Measurements from ENCODE around the gene PIGP. TPM values are rescaled to one million over a fixed set of nuclear protein-coding genes. Genes with fewer than 3 reads are reported as not detected.
"Not testable (repeated sequence)": the region's sequence is repeated elsewhere in the genome, so short reads cannot be mapped to it uniquely, and the experiment has no call there.

Gene PIGP
- 10 to 100 TPM; 25.1 to 25.9 TPM for total RNA-seq

GRCh38 chr21:37072988-37073416, at the start of gene PIGP, which contains the start of gene TTC3:
PIGP (minus strand) TSS chr21:37073071; CDS start chr21:37072515, 556 bp downstream.
TTC3 (plus strand) TSS chr21:37073254; CDS start chr21:37087258, 14,004 bp downstream.
- peak within 1 kb of the TSS; percentile 93 for H3K27ac Mint-ChIP-seq
- peaks cover 39% of the 10 kb centered on the region for H3K4me1 Mint-ChIP-seq
- no peaks in the 10 kb centered on the region for H3K9me3 Mint-ChIP-seq
- peak within 1 kb of the TSS; percentile 87 for H3K4me3 Mint-ChIP-seq
- peak; percentile 98 for DNase-seq
- no peaks in the 10 kb centered on the region for H3K27me3 Mint-ChIP-seq
- peaks cover 41% of the 10 kb centered on the region for H3K36me3 Mint-ChIP-seq

DNA sequence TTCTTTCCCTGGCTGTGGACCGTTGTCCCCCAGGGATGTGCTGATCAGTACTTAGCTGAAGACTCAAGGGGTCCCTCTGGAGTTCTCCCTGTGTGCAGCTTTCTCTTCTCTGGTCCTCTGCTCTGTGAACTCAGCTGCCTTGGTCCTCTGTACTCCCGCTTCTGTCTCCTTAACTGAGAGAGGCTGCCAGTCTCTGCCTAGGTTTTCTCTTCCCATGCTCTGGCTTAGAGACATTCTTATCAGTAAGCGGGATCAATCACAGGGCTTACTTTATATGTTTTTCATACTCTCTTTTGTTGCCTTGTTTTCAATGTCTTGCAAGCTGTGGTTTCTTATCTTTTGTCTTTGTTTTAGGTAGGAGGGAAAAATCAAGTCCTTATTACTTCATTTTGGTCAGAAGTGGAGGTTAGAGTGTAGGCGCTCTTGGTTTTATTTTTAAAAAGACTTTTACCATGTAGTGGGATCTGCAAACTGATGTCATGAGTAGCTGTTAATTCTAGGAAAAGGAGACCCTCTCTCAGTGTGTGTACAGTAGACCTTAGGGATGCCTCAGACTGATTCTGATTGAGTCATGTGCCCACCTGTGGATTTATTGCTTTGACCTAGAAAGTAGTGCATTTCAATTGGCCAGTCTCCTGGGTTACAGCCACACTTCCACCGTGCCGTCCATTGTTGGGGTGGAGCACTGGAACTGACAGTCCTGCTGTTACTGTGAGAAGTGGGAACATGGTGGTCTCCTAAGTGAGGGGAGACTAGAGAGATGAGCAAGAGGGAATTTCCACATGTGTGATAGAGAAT, 46.7 kb upstream of the PIGP start:
- Mint-ChIP-seq H3K4me1 (peaks cover 25% of the 10 kb centered on the region), H3K9me3 (no peaks in the 10 kb centered on the region), H3K4me3 (no peak overlapping the region), H3K36me3 (peaks cover 26% of the 10 kb centered on the region), H3K27me3 (no peaks in the 10 kb centered on the region), H3K27ac (peak overlapping the region; percentile 70)
- DNase-seq, result peak; percentile 2

DNA sequence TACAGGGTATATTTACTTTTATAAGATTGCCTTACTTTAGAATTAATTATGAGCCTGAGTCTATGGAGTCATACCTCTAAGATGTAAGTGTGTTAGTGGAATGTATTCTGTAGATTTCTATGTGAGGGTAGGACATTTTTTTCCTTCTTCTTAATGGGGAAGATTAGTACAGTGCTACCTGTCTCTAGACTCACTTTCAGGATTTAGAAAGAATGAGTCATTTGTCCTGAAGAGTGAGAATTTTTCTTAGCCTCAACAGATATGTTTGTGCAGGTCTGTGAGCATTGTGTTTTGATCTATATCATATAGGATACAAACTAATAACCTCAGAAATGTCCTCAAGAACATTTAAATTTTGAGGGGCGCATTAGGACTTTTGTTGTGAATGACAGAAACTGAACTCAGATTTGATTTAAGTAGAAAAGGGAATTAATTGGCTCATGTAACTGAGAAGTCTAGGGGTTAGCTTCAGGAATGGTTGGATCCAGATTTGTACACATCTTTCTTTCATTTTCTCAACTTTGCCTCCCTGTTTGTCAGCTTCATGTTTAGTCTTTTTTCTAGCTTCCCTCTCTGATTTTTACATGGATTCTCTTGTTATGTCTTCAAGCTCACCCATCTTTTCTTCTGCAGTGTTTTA, 45.4 kb upstream of the PIGP start:
- no peaks in the 10 kb centered on the region for H3K27me3 Mint-ChIP-seq
- no peak for DNase-seq
- no peak overlapping the region for H3K4me3 Mint-ChIP-seq
- peaks cover 25% of the 10 kb centered on the region for H3K4me1 Mint-ChIP-seq
- H3K27ac Mint-ChIP-seq, result no peak overlapping the region
- no peaks in the 10 kb centered on the region for H3K9me3 Mint-ChIP-seq
- H3K36me3 Mint-ChIP-seq, result peaks cover 27% of the 10 kb centered on the region

GRCh38 chr21:37117204-37117603, 44.3 kb upstream of the PIGP start:
- Mint-ChIP-seq H3K36me3 (peaks cover 33% of the 10 kb centered on the region), H3K4me3 (no peak overlapping the region), H3K27ac (no peak overlapping the region), H3K27me3 (no peaks in the 10 kb centered on the region), H3K4me1 (peaks cover 25% of the 10 kb centered on the region), H3K9me3 (peaks cover 1% of the 10 kb centered on the region)
- no peak for DNase-seq

- H3K4me1 Mint-ChIP-seq, result peaks cover 25% of the 10 kb centered on the region
- H3K27me3 Mint-ChIP-seq, DNase-seq, H3K4me3 Mint-ChIP-seq, H3K9me3 Mint-ChIP-seq, H3K27ac Mint-ChIP-seq: not testable (repeated sequence)
- H3K36me3 Mint-ChIP-seq, result peaks cover 39% of the 10 kb centered on the region
Measured at GRCh38 chr21:37116459-37116858, 43.6 kb upstream of the PIGP start.

DNA sequence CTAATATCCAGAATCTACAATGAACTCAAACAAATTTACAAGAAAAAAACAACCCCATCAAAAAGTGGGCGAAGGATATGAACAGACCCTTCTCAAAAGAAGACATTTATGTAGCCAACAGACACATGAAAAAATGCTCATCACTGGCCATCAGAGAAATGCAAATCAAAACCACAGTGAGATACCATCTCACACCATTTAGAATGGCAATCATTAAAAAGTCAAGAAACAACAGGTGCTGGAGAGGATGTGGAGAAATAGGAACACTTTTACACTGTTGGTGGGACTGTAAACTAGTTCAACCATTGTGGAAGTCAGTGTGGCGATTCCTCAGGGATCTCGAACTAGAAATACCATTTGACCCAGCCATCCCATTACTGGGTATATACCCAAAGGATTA, 41.4 kb upstream of the PIGP start:
- not testable (repeated sequence) for H3K27ac Mint-ChIP-seq, DNase-seq, H3K27me3 Mint-ChIP-seq, H3K4me3 Mint-ChIP-seq, H3K9me3 Mint-ChIP-seq
- H3K4me1 Mint-ChIP-seq, result peaks cover 12% of the 10 kb centered on the region
- peaks cover 50% of the 10 kb centered on the region for H3K36me3 Mint-ChIP-seq

- H3K27ac Mint-ChIP-seq, DNase-seq, H3K27me3 Mint-ChIP-seq, H3K4me3 Mint-ChIP-seq, H3K4me1 Mint-ChIP-seq: not testable (repeated sequence)
- Mint-ChIP-seq H3K9me3 (peaks cover 11% of the 10 kb centered on the region), H3K36me3 (peaks cover 53% of the 10 kb centered on the region)
Measured at GRCh38 chr21:37111029-37111428, 38.2 kb upstream of the PIGP start.

DNA sequence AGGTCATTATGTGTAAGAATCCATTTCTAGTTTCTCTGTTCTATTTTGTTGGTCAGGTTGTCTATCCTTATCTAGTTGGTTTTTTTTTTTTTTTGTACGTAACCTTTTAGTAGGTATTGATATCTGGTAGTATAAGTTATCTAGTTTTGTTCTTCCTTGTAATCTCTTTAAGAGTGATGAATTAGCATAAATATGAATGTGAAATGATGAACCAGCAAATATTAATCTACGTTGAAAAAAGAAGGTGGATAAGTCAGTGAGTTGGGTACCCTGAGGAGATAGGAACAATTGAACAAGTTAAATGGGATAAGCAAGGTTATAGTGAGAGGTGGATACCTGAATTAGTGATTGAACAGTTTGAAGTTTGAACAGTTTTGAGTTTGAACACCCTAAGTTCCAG, 34.1 kb upstream of the PIGP start:
- no peaks in the 10 kb centered on the region for H3K4me1 Mint-ChIP-seq
- no peak overlapping the region for H3K27ac Mint-ChIP-seq
- no peak for DNase-seq
- no peaks in the 10 kb centered on the region for H3K27me3 Mint-ChIP-seq
- H3K36me3 Mint-ChIP-seq, result peaks cover 44% of the 10 kb centered on the region
- H3K4me3 Mint-ChIP-seq, result no peak overlapping the region
- H3K9me3 Mint-ChIP-seq, result peaks cover 10% of the 10 kb centered on the region

DNA sequence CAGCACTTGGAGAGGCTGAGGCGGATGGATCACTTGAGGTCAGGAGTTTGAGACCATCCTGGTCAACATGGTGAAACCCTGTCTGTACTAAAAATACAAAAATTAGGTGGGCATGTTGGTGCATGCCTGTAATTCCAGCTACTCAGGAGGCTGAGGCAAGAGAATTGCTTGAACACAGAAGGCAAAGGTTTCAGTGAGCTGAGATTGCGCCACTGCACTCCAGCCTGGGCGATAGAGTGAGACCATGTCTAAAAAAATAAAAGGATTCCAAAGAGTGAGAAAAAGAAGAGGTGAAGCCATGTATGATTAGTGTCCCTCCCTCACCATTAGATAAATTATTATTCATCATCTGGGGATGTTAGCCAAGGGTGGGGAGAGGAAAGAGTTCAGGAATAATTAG, 29.9 kb upstream of the PIGP start:
- H3K4me1 Mint-ChIP-seq, H3K27me3 Mint-ChIP-seq, H3K4me3 Mint-ChIP-seq, DNase-seq, H3K27ac Mint-ChIP-seq, H3K9me3 Mint-ChIP-seq: not testable (repeated sequence)
- peaks cover 21% of the 10 kb centered on the region for H3K36me3 Mint-ChIP-seq

DNA sequence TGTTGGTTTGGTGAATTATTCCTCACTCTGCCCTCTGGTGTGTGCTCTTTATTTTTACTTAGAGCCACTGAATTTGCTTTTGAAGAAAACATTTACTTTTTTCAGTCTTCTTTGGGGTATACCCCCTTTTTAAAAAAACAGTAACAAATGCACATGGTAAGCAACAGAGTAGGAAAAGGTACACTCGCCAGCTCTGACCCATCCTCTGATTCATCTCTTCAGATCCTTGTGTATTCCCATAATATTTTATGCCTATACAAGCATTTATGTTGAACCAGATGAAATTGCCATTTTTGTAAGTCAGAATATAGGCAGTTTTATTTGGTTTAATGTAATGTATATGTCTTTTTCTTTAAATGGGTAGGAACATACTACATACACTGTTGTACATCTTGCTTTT, 28.5 kb upstream of the PIGP start:
- no peaks in the 10 kb centered on the region for H3K27me3 Mint-ChIP-seq
- no peaks in the 10 kb centered on the region for H3K9me3 Mint-ChIP-seq
- no peaks in the 10 kb centered on the region for H3K4me1 Mint-ChIP-seq
- peaks cover 17% of the 10 kb centered on the region for H3K36me3 Mint-ChIP-seq
- no peak overlapping the region for H3K27ac Mint-ChIP-seq
- DNase-seq, result no peak
- H3K4me3 Mint-ChIP-seq, result no peak overlapping the region

DNA sequence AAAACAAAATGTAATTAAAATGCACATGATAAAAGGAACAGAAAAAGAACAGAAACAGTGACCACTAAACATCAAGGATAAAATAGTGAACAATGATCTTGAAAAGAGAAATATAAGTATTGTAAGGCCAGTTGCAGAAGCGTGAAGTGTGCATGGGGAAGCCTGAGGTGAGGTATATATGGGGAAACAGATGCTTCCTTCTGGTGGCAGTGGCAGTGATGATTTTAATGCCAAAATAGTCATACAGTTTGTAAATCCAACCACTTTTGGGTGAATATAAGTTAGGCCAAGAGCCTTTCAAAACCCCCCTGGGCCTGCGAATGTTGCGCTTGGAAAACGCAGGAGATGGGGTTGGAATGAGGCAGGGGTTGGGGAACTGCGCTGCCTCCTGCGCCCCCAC, 27.4 kb upstream of the PIGP start:
- Mint-ChIP-seq H3K27ac (no peak overlapping the region), H3K27me3 (no peaks in the 10 kb centered on the region), H3K4me1 (no peaks in the 10 kb centered on the region), H3K9me3 (no peaks in the 10 kb centered on the region), H3K36me3 (peaks cover 18% of the 10 kb centered on the region), H3K4me3 (no peak overlapping the region)
- DNase-seq, result no peak

DNA sequence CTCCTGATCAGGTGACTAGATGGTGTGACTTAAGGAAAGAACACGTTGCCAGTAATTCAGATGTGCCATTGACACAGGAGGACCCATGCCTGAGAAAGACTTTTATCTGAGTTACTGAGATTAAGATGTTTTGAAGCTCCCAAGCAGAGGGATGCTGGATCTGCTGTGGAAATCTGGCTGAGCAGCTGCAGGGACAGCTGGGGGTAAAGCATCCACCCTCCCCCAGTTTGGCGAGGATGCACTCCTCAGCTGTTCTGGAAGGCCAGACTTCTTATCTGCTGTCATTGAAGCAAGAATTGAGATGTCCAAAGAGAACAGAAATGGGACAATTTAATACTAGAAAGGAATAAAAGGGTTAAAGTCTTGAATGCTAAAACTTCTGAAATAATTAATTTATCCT, 25.9 kb upstream of the PIGP start:
- Mint-ChIP-seq H3K27ac (no peak overlapping the region), H3K4me3 (no peak overlapping the region), H3K9me3 (no peaks in the 10 kb centered on the region), H3K4me1 (no peaks in the 10 kb centered on the region), H3K36me3 (peaks cover 18% of the 10 kb centered on the region), H3K27me3 (no peaks in the 10 kb centered on the region)
- no peak for DNase-seq

DNA sequence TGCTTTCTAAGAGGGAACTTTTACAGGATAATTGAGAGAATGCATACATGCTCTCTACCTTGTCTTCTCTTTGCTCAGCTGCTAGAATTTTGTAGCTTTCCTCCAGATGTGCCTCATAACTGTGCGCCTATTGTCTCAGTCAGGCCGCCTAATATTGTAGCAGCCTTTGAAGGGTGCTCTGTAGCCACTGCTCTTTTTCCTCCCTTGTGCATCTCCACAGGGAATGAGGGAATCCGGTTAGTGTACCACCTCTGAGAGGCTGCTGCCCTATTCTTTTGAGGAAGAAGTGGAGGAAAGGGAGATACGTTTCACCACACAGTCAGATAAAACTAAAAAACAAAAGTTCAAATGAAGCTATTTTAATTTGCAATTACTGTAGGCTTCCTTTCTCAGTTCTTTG, 22.9 kb upstream of the PIGP start:
- Mint-ChIP-seq H3K27ac (no peak overlapping the region), H3K9me3 (no peaks in the 10 kb centered on the region), H3K27me3 (no peaks in the 10 kb centered on the region)

DNA sequence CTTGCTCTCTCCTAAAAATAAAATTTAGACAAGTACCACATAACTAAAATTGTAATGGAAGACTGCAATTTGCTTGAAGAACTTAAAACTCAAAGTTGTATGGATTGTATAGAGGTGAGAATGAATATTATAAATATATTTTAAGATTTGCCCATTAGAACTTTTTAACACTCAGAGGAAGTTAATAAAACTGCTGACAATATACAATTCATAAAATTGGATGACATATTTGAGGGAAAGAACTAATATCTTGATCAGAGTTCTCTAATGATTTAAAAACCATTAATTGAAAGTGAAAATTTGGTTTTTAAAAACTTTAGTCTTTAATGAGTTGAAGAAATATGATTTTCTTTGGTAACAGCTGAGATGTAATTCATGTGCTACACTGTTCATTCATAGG, 21.1 kb upstream of the PIGP start:
- no peak overlapping the region for H3K4me3 Mint-ChIP-seq
- no peaks in the 10 kb centered on the region for H3K9me3 Mint-ChIP-seq
- DNase-seq, result no peak
- no peaks in the 10 kb centered on the region for H3K27me3 Mint-ChIP-seq
- no peaks in the 10 kb centered on the region for H3K4me1 Mint-ChIP-seq
- peaks cover 16% of the 10 kb centered on the region for H3K36me3 Mint-ChIP-seq
- H3K27ac Mint-ChIP-seq, result no peak overlapping the region

More for the DNA sequence above, 22.9 kb upstream of the PIGP start:
- Mint-ChIP-seq H3K4me1 (no peaks in the 10 kb centered on the region), H3K4me3 (no peak overlapping the region), H3K36me3 (peaks cover 14% of the 10 kb centered on the region)
- DNase-seq, result no peak

GRCh38 chr21:37088186-37088735, 15.4 kb upstream of the PIGP start:
- no peak overlapping the region for H3K27ac Mint-ChIP-seq
- H3K4me3 Mint-ChIP-seq, result no peak overlapping the region
- no peak for DNase-seq
- no peaks in the 10 kb centered on the region for H3K9me3 Mint-ChIP-seq
- H3K4me1 Mint-ChIP-seq, result peaks cover 5% of the 10 kb centered on the region
- peaks cover 10% of the 10 kb centered on the region for H3K36me3 Mint-ChIP-seq
- no peaks in the 10 kb centered on the region for H3K27me3 Mint-ChIP-seq
